GM21737 (cell line): ENCODE data around the gene CDK2AP2.
"Not testable (repeated sequence)": the region's sequence is repeated elsewhere in the genome, so short reads cannot be mapped to it uniquely, and the experiment has no call there.

Experiments
- ATAC-seq: cut with Tn5 transposase; IDR thresholded peaks from one replicate; pipeline ENCODE4 v1.9.1; 2021; ENCODE audit warnings: mild to moderate bottlenecking, moderate library complexity; ENCODE audit not compliant: unreplicated experiment

The CDK2AP2 gene

DNA sequence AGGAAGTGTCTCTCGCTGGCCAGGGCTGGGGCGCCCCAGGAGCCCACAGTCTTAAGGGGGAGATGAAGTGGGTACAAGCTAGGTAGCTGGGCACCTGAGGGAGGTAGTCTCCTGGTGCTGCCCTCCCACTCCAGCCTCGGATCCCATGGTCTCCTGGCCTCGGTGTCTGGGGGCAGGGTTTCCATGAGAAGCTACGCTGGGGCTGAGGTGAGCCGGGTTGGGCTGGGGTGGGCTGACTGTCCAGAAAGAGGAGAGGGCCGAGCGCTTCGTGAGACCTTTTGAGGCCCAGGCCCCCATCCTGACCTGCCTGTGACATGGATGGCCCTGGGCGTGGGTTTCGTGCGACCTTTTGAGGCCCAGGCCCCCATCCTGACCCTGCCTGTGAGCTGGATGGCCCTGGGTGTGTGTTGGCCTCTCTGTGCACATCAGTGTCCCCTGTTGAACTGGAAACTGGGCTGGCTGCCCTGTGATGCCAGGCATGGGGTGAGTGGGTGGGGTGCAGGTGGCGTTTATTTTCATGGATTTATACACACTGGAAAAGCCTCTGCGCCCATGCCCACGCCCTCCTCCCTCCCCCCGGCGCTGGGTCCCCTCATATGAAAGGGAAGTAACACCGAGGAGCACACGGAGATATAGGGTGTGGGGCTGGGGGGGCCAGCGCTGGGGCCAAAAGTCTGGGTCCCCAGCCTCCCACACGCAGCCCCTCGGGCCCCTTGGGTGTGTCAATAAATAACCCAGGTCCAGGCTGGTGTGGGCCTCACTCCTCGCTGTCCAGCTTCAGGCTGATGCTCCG, 16.5 kb downstream of the CDK2AP2 start:
- ATAC-seq, result no peak

DNA sequence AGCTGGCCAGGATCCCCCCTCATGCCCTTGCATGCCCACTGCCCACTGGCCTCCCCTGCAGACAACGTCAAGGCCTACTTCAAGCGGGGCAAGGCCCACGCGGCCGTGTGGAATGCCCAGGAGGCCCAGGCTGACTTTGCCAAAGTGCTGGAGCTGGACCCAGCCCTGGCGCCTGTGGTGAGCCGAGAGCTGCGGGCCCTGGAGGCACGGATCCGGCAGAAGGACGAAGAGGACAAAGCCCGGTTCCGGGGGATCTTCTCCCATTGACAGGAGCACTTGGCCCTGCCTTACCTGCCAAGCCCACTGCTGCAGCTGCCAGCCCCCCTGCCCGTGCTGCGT, 17.3 kb downstream of the CDK2AP2 start:
- ATAC-seq, result no peak

DNA sequence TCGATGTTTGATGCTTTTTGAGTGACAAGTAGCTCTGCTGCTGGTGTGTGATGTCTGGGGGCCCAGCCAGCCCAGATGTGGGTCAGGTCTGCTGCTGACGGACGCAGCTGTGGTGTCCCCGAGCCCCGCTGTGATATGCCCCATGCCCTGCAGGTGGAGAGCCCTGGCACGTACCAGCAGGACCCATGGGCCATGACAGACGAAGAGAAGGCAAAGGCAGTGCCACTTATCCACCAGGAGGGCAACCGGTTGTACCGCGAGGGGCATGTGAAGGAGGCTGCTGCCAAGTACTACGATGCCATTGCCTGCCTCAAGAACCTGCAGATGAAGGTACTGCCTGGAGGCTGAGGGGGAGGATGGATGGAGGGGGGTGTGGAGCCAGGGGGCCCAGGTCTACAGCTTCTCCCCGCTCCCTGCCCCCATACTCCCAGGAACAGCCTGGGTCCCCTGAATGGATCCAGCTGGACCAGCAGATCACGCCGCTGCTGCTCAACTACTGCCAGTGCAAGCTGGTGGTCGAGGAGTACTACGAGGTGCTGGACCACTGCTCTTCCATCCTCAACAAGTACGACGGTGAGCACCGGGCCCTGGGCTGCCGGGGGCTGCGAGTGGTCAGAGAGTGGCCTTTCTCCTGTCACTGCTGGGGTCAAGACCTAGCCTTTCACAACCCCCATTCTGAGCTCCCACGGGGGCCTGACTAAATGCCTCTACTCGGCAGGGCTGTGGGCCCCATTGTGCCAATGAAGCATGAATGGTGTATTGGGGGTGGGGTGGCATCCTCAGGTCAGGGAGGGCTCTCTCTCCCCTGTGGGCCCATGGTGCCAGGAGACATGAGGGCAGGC, 17.9 kb downstream of the CDK2AP2 start:
- no peak for ATAC-seq

DNA sequence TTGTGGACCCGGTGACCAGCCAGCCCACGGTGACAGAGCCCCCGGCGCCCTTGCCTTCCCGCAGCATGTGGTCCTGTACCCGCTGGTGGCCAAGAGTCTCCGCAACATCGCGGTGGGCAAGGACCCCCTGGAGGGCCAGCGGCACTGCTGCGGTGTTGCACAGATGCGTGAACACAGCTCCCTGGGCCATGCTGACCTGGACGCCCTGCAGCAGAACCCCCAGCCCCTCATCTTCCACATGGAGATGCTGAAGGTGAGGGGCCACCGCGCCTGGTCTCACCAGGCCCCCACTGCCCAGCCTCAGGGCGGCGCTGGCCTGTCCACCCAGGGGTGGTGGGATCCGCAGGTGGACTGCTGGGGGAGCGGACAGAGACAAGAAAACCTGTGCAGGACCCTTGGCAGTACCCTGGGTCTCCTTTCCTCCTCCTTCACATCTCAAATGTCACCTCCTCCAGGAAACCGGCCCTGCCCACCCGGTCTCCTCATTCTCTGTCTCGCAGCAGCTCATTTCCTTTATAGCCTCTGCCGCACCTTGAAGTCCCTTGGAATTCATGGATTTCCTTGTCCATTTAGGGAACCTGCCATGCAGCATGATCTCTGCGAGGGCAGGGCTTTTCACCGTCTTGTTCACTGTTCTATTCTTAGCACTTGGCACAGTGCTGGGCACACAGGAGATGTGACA, 18.6 kb downstream of the CDK2AP2 start:
- no peak for ATAC-seq

DNA sequence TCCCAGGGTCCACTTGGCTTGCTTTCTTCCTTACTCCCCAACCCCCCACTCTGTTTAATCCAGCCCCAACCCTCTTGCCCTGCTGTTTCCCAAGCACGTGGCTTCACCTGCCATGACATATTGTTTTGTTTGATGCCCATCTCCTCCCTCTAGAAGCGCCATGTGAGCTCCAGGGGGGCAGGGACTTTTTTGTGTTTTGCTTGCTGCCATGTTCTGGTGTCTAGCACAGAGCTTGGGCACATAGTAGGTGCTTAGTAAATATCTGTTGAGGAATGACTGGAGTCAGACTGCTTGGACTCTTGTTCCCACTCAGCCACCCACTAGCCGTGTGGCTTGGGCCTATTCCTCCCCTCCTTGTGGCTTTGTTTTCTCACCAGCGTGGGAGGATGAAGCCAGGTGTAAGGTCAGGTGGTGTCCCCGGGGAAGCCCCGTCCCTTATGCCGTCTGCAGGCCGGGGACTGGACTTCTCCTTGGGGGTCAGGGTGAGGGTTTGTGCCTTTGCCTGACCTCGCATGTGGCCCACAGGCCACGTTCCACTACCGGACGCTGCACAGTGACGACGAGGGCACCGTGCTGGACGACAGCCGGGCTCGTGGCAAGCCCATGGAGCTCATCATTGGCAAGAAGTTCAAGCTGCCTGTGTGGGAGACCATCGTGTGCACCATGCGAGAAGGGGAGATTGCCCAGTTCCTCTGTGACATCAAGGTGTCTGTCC, 21.3 kb downstream of the CDK2AP2 start:
- ATAC-seq, result no peak

DNA sequence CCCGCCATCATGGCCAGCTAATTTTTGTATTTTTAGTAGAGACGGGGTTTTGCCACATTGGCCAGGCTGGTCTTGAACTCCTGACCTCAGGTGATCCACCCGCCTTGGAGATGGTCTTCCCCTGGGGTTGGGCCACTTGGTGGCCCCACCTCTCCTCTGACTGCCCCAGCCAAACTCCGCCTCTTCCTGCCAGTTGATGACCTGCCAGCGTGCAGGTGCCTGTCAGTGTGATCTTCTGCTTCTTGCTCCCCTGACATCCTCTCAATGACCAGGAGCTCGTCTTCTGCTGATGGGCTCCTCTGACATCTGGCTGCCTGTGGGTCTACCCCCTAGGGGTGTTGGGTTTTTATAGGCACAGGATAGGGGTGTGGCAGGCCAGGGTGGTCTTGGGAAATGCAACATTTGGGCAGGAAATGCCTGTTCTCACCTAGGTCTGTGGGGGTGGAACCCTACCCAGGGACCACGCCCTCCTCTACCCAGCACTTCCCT, 22.0 kb downstream of the CDK2AP2 start:
- ATAC-seq, result not testable (repeated sequence)

DNA sequence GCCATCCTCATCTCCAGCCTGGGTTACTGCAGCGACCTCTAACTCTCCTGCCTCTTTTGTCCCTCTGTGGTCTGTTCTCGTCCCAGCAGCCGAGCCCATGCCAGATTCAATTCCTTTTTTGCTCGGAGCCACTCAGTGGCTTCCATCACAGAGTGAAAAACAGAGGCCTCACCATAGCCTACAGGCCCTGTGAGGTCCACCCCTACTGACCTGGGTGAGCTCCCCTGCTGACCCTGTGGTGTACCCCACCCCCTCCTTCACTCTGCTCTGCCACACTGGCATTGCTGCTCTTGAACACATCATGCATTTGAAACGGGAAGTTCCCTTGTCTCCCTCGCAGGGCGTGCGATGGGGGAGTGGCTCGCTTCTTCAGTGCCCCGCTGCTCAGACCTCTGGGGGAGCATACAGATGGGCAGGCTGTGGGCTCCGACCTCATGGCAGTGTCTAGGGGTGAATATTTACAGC, 23.1 kb downstream of the CDK2AP2 start:
- no peak for ATAC-seq

DNA sequence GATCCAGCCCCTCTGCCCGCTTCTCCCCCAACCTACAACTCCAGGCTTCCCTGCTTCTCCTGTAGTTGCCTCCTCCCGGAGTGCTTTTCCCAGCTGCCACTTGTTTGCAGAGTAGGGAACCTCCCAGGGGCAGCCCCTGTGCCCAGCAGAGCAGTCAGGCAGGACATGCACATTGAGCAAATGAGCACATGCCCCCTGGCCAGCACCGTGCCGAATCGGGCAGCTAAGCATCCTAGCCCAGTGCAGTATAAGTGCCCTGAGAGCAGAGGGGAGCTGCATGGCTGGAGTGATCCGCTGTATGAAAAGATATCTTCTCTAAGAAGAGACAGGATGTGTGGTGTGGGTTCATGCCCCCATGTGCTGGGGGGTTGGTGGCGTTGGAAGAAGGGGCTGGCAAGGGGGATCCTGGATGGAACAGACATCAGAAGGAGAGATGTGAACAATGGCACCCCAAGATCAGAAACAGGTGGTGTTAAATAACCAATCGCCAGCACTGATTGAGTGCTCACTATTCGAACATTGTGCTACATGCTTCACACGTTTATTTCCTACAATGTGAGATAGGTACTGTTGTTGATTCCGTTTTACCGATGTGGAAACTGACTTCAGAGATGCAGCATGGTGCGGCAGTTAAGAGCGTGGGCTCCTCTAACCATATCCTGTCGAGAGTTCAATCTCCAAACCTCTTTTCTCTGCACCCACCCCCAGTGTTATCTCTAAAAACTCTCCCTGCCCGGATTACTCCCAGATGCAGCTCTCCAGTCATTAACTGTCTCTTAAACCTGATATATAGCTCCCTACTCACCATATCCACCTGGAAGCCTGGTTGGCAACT, 23.9 kb downstream of the CDK2AP2 start:
- ATAC-seq, result no peak

DNA sequence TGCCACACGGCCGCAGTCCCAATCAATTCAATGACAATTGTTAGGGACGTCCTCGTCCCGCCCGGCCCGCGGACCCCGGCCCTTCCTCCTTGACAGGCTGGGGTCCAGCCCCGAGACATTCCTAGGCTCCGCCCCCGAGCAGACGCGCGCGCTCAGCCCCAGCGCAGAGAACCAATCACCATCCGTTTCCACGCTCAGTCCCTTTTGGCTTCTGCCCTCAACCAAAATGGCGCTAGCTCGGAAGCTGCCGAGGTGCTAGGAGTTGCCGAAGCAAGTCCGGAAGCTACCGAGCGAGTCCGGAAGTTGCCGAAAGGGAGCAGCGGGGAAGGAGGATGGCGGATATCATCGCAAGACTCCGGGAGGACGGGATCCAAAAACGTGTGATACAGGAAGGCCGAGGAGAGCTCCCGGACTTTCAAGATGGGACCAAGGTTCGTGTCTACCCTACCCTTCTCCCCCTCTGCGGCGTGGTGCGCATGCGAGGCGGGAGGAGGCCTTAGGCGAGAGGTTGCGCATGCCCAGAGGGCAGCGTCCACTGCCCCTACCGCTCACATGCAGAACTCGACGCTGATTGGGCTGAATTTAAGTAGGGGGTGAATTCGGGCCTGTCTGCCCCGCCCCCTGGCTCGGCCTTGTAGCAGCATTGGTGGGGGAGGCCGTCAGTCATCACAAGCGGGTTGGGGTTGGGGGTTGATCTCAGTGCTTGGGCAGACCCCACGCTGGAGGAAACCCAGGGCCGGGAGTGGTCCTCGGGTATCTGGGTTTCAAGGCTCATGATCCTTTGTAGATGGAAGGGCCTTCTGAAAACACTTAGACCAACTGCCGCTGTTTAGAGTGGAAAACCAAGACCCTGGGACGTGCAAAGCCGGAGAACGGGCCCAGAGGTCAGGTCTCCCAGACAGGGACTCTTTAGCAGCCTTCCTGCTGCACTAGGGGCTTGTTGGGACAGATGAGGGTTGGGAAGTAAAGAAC, 24.8 kb downstream of the CDK2AP2 start, which contains the start of gene AIP:
Gene AIP (plus strand): TSS at position 200 of the 972 bp plus-strand sequence. CDS start 133 bp downstream, at position 333.
- peak; percentile 60 for ATAC-seq

DNA sequence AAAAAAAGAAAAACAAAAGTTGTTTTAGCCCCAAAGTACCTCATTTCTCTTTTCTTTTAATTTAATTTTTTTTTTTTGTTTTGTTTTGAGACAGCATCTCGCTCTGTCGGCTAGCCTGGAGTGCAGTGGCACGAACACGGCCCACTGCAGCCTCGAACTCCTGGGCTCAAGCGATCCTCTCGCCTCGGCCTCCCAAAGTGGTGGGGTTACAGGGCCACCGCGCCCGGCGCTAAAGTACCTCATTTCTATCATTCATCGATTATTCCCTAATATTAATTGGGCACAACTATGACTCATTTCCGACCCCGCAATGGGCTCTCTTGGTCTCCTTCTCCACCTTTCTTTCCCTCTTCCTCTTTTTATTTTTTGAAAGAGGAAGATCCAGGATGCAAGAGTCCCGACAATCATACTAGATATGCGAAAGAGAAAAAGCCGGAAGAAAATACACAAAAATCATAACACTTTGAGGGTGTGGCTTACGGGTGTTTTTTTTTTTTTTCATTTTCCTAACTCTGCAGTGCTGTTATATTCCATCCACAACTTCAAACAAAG, 25.6 kb downstream of the CDK2AP2 start:
- no peak for ATAC-seq

DNA sequence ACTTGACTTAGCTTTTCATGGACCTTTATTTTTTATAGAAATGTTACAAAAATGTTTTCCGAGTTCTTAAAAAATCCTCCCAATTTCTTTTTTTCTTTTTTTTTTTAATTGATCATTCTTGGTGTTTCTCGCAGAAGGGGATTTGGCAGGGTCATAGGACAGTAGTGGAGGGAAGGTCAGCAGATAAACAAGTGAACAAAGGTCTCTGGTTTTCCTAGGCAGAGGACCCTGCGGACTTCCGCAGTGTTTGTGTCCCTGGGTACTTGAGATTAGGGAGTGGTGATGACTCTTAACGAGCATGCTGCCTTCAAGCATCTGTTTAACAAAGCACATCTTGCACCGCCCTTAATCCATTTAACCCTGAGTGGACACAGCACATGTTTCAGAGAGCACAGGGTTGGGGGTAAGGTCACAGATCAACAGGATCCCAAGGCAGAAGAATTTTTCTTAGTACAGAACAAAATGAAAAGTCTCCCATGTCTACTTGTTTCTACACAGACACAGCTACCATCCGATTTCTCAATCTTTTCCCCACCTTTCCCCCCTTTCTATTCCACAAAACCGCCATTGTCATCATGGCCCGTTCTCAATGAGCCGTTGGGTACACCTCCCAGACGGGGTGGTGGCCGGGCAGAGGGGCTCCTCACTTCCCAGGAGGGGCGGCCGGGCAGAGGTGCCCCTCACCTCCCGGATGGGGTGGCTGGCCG, 30.5 kb downstream of the CDK2AP2 start:
- ATAC-seq, result not testable (repeated sequence)

DNA sequence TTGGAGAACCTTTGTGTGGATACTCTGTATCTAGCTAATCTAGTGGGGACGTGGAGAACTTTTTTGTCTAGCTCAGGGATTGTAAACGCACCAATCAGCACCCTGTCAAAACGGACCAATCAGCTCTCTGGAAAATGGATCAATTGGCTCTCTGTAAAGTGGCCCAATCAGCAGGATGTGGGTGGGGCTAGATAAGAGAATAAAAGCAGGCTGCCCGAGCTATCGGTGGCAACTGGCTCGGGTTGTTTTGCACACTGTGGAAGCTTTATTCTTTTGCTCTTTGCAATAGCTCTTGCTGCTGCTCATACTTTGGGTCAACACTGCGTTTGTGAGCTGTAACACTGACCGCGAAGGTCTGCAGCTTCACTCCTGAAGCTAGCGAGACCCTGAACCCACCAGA, 31.3 kb downstream of the CDK2AP2 start:
- ATAC-seq, result not testable (repeated sequence)

DNA sequence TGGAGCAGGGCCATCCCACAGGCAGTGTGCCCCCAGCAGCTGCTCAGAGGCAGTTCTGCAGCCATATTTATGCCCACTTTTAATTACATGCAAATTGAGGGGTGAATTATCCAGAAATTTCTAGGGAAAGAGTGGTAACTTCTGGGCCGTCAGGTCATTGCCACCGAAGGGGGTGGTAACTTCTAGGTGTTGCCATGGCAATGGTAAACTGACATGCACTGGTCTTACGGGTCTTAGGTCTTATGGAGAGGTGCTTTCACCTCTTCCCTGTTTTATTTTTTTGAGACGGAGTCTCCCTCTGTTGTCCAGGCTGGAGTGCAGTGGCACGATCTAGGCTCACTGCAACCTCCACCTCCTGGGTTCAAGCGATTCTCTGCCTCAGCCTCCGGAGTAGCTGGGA, 35.1 kb downstream of the CDK2AP2 start:
- no peak for ATAC-seq

DNA sequence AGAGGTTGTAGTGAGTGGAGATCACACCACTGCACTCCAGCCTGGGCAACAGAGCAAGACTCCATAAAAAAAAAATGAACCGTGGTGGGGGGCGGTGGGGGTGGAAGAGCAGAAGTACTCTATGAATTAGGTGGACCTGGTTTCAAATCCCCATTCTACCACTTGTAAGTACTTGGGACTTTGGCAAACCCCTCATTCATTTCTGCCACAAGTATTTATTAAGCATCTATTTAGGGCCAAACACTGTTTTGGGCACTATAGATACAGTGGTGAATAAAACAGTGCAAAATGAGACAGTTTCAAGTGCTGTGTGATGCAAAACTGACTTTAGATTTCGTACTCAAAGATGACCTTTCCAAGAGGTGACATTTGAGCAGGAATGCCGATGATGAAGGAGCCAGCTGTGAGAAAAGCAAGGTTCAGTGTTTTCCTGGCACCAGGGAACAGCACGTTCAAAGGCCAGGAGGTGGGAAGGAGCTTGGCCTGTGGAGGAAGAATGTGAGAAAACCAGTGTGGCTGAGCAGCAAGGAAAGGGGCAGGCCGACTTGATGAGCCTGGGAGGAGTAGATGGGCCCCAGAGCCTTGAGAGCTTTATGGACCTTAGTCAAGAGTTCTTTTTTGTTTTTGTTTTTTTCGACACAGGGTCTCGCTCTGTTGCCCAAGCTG, 37.5 kb downstream of the CDK2AP2 start:
- no peak for ATAC-seq

DNA sequence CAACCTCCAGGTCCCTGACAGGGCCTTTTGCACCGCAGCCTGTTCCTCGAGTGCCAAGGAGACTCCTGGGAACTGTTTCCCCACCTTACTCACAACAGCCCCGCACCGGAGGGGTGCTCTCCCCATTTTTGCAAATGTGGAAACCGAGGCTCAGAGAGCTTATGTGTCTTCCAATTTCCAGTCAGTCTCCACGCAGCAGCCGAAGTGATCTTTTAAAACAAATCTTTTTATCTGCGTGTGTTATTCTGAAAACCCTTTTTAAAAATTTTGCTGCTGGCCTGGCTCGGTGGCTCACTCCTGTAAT, 38.5 kb downstream of the CDK2AP2 start:
- ATAC-seq, result no peak

DNA sequence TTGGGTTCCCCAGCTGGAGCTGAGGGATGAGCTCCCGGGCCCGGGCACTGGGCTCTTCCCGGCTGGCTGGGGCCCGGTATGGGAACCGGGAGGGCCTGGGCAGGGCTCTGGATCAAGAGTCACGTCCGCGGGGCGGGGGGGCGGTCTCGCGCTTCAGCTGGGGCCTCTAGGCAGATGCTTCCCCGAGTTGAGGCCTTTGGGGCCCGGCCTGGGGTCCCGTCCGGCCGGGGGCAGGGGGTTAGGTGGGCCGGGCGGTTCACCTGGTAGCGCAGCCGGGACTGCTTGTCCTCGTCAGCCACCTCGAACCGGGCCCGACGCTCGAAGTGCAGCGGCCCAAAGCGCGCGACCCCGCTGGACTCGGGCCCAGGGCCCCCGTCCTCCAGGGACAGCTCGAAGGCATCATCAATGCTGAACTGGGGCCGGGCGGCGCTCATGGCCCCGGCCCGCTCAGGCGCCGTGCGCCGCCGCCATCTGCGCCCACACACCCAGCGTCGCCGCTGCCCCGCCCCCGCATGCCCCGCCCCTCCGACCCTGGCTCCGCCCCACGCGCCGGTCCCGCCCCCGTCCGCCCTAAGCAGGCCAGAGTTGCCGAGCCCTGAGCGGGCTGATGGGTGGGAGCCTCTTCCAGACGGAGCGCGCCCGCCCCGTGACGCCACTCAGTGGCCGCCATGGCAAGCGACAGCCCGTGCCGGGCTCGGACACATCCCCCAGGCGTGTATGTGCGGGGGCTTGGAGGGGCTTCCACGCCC, 39.0 kb downstream of the CDK2AP2 start, which contains the start of gene TMEM134:
Gene TMEM134 (minus strand): TSS at position 493 of the 749 bp plus-strand sequence. CDS start 59 bp downstream, at position 434.
- peak; percentile 67 for ATAC-seq

DNA sequence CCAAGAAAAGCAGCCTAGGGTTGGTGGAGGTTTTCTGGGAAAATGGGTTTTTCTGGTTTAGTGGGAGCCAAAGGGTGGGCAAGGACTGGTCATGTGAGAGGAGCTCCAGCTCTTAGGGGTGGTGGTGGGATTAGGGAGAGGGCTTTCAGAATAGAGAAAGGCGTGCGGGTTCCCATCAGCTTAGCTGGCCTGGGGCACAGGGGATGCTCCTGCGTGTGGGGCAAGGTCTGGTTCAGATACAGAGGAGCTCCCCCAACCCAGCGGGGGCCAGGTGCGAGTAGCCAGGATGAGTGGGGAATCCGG, 39.6 kb downstream of the CDK2AP2 start:
- ATAC-seq, result no peak
